BLaER1 treated with 17β-estradiol and CSF1 and Interleukin-3, amounts not matched to agents 10 nM and 100 nM (cell line): ENCODE results near the gene ENO2.

ENCODE experiments used
- H3K27ac ChIP-seq, 11 experiments: shearing (Covaris generic); formaldehyde crosslinking; 2 replicates each; pipeline ENCODE4 v1.8.1; 2022
- H3K27me3 ChIP-seq, 11 experiments: shearing (Covaris generic); formaldehyde crosslinking; 2 replicates each; pipeline ENCODE4 v1.8.1; 2022
- H3K36me3 ChIP-seq, 11 experiments: shearing (Covaris generic); formaldehyde crosslinking; 2 replicates each; pipeline ENCODE4 v1.8.1; 2022
- H3K4me1 ChIP-seq, 10 experiments: shearing (Covaris generic); formaldehyde crosslinking; 2 replicates each; pipeline ENCODE4 v1.8.1; 2022
- H3K4me2 ChIP-seq, 11 experiments: shearing (Covaris generic); formaldehyde crosslinking; 2 replicates each; pipeline ENCODE4 v1.8.1; 2022
- H3K4me3 ChIP-seq, 10 experiments: shearing (Covaris generic); formaldehyde crosslinking; 2 replicates each; pipeline ENCODE4 v1.8.1; 2022
- H3K9ac ChIP-seq, 11 experiments: shearing (Covaris generic); formaldehyde crosslinking; 2 replicates each; pipeline ENCODE4 v1.8.1; 2022
- H3K9me3 ChIP-seq, 11 experiments: shearing (Covaris generic); formaldehyde crosslinking; replicated peaks in 1 of 11; 2 replicates each; pipeline ENCODE4 v1.8.1; 2022
- H4K20me1 ChIP-seq, 11 experiments: shearing (Covaris generic); formaldehyde crosslinking; 2 replicates each; pipeline ENCODE4 v1.8.1; 2022
- Cebpa-rat ChIP-seq, 11 experiments: shearing (Covaris generic); IDR thresholded peaks; 2 replicates each; pipeline ENCODE4 v1.8.1; 2022

ENO2 gene

DNA sequence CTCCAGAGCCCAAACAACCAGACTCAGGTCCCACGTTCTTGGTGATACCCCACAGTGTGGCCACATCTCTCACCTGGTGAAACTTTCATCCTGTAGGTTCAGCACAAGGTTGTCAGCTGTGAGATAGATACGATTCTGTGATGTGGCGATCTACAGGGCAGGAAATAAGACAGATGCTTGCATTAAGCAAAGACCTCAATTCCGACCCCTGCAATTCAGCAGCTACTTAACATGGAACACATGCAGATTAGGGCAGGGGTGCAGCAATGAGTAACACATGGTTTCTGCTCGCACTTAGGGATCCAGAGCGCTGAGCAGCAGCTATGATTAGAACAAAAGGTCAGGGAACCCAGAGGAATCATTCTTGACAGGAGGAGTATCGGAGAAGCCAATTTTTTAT lies 52.0 kb downstream of the ENO2 start:
- TF ChIP-seq Cebpa-rat (IDR thresholded peaks at IDR 0.05), result no peak
- H3K36me3 ChIP-seq, result peaks cover 40 to 60% (median 54%) of the 10 kb centered on the region in 11 experiments

DNA sequence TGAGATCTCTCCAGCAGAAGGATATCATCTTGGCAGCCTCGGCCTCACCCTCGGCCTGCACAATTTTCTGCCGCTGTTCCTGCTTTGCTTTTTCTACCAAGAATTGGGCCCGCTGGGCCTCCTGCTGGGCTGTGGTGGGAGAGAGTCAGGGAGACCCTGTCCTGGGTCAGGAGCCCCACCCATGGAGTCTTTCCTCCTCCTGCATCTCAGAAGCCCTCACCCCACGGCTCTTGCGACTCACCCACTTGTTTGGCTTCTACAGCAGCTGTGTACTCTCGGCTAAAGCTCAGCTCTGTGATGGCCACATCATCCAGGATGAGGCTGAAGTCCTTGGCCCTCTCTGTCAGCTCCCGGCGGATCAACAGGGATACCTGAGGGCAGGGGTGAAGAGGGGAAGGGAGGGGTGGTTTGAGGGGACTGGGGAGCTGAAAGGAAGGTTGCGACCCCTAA lies 53.3 kb downstream of the ENO2 start:
- H4K20me1 ChIP-seq, result peaks cover 0 to 29% (median 19%) of the 10 kb centered on the region in 11 experiments; a peak in 10 of 22 replicates
- H3K9ac ChIP-seq, result peak overlapping the region; percentile 22 to 99 (median 93); a peak in 19 of 22 replicates
- peaks cover 59 to 76% (median 68%) of the 10 kb centered on the region in 10 experiments for H3K4me1 ChIP-seq
- H3K9me3 ChIP-seq, result no peaks in the 10 kb centered on the region
- peak overlapping the region in 1 of 10 experiments; percentile 90; a peak in 2 of 20 replicates for H3K4me3 ChIP-seq
- H3K4me2 ChIP-seq, result peak overlapping the region in 7 of 11 experiments; percentile 87 to 99 (median 98); a peak in 9 of 22 replicates
- peaks cover 40 to 66% (median 57%) of the 10 kb centered on the region in 11 experiments for H3K36me3 ChIP-seq
- H3K27me3 ChIP-seq, result no peaks in the 10 kb centered on the region
- H3K27ac ChIP-seq, result peak overlapping the region in 6 of 11 experiments; percentile 11 to 98 (median 94); a peak in 6 of 22 replicates
- no peak for TF ChIP-seq Cebpa-rat (IDR thresholded peaks at IDR 0.05)

More for the DNA sequence above, 52.0 kb downstream of the ENO2 start:
- peak overlapping the region in 2 of 11 experiments; percentile 69 to 74; a peak in 3 of 22 replicates for H3K27ac ChIP-seq
- no peak overlapping the region for H3K4me3 ChIP-seq
- no peaks in the 10 kb centered on the region for H3K9me3 ChIP-seq
- H3K4me1 ChIP-seq, result peaks cover 60 to 76% (median 68%) of the 10 kb centered on the region in 10 experiments
- H3K4me2 ChIP-seq, result peak overlapping the region in 1 of 11 experiments; percentile 4; a peak in 1 of 22 replicates
- H3K9ac ChIP-seq, result peak overlapping the region in 9 of 11 experiments; percentile 29 to 98 (median 57); a peak in 12 of 22 replicates
- no peaks in the 10 kb centered on the region for H3K27me3 ChIP-seq
- H4K20me1 ChIP-seq, result peaks cover 0 to 29% (median 19%) of the 10 kb centered on the region in 11 experiments; a peak in 11 of 22 replicates

DNA sequence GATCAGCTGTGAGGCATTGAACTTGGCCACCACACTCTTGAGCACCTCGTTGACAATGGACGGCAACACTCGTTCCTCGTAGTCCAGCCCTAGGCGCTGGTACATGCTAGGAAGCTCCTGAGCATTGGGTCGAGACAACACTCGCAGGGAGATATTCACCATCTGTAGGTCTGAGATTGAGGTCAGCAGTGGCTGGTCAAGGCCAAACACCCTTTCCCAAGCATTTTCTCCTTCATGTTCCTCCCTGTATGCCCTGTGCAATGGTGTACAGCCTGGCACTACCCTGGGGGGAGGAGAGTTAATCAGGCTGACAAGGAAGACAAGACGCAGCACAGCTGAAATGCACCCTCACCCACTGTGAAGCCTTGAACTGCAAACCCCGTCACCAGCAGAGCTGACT lies 54.0 kb downstream of the ENO2 start:
- Histone ChIP-seq H3K4me2 (peak overlapping the region; percentile 87 to 100 (median 96)), H3K9me3 (no peaks in the 10 kb centered on the region), H3K4me3 (peak overlapping the region in 9 of 10 experiments; percentile 77 to 93 (median 86); a peak in 14 of 20 replicates), H3K36me3 (peaks cover 40 to 73% (median 64%) of the 10 kb centered on the region in 11 experiments), H3K27me3 (no peaks in the 10 kb centered on the region), H3K4me1 (peaks cover 57 to 76% (median 68%) of the 10 kb centered on the region in 10 experiments), H3K27ac (peak overlapping the region in 9 of 11 experiments; percentile 77 to 99 (median 94); a peak in 12 of 22 replicates), H4K20me1 (peaks cover 0 to 29% (median 19%) of the 10 kb centered on the region in 11 experiments; a peak in 10 of 22 replicates), H3K9ac (peak overlapping the region; percentile 90 to 99 (median 93); a peak in 21 of 22 replicates)
- TF ChIP-seq Cebpa-rat (IDR thresholded peaks at IDR 0.05), result no peak

DNA sequence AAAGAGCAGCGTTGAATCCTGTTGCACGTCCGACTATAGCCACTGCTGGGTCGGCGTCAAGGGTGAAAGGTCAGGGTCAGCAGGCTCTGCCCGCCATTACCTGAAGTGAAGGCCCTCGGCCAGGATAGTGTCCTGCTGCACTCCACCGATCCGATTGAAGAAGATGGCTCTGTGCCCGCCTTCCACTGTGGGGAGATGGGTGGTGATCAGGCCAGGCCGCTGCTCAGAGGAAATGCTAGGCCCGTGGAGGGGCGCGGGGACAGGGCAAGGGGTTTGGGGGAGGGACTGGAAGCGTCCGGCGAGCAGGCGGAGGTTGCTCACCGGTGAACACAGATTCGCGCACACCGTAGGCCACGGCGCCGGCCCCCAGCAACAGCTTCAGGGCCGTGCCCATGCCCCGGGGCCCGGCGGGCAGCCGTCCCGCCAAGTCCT lies 55.7 kb downstream of the ENO2 start:
- Histone ChIP-seq H3K4me3 (peak overlapping the region; percentile 70 to 93 (median 84)), H3K4me2 (peak overlapping the region; percentile 87 to 100 (median 96)), H3K36me3 (peaks cover 53 to 76% (median 68%) of the 10 kb centered on the region in 11 experiments), H4K20me1 (peaks cover 0 to 29% (median 19%) of the 10 kb centered on the region in 11 experiments; a peak in 10 of 22 replicates), H3K9me3 (no peaks in the 10 kb centered on the region), H3K9ac (peak overlapping the region; percentile 90 to 99 (median 93)), H3K4me1 (peaks cover 42 to 60% (median 53%) of the 10 kb centered on the region in 10 experiments), H3K27me3 (no peaks in the 10 kb centered on the region), H3K27ac (peak overlapping the region; percentile 72 to 99 (median 94))
- no peak for TF ChIP-seq Cebpa-rat (IDR thresholded peaks at IDR 0.05)
